Activated CD8-positive, alpha-beta memory T cell treated with anti-CD3 and anti-CD28 coated beads, Interleukin-2, amount 50 U/mL, for 24 hours (primary cell): ENCODE results near the gene KCNK5.
A peak's percentile ranks its signal among the peaks of the same experiment; 100 is the strongest.

ENCODE experiments used
- DNase-seq: peaks from one replicate; pipeline ENCODE4 v3.0.0-alpha.2; 2020; ENCODE audit errors: extremely low read depth

The KCNK5 gene

DNA sequence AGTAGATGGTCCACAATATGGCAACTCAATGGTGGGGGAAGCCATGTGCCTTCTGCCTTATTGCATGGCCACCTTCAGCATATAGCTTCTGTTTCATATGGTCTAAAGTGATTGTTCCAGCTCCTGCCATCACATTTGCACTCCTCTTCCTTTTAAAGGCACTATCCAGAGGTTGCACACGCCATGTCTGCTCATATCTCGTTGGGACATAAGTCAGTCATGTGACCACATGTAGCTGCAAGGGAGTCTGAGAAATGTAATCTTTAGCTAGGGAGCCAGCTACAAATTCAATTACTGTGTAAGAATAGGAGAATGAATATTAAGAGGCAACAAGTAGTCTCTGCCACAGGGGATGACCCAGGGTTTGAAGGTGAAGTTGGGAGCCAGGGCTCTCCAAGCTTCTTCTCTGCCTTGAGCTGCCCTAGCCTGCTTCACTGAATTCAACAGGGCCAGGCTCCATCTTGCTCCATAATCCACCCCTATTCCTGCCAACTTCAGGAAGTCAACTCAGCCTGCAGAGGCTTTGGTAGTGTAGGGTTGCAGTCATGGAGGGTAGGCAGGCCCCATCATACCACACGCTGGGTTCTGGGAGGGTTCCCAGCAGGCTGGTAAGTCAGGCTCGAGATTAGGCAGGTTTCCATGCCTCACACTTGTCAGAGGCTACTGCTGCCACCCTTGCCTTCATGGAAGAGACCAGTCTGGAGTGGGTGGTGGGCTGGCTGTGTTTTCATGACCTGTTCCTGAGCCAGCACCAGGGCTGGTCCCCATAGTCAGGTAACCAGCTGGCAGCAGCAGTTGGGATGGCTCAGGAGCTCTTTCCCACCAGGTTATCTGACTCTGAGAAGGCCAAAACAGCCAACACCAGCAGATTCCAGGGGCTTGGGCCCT is 57.5 kb downstream of the KCNK5 start:
- DNase-seq = no peak

DNA sequence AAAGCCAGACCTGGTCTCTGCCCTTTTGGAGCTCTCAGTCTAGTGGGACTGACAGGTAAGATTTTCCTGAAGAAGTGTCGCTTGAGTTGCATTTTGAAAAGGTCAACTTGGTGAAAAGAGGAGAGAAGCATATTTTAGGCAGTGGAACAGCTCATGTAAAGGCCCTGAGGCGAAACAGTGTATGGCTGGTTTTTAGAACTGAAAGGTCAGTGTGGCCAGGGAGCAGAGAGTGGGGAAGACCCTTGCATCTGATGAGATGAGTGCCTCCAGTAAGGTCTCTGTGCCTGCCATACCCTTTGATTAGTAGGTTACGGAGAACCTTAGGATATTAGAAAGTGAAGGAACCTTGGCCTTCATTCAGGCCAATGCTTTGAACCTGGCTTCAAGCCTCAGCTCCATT is 58.4 kb downstream of the KCNK5 start:
- DNase-seq = no peak

DNA sequence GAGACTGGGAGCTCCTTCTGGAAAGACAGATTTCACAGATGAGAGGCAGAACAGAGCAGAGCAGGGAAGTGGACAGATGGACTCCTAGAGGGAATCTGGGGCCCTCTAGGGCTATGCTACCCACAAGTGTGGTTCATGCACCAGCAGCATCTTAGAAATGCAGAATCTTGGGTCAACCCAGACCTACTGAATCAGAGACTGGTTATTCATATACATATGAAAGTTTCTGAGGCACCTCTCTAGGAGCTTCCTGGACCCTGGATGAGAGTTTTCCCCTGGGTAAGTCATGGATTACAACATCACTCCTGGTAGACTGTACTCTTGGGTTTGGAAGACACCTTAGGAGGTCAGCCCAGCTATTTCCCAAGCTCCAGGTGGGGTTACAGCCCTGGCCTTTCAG is 58.9 kb downstream of the KCNK5 start:
- DNase-seq = no peak

DNA sequence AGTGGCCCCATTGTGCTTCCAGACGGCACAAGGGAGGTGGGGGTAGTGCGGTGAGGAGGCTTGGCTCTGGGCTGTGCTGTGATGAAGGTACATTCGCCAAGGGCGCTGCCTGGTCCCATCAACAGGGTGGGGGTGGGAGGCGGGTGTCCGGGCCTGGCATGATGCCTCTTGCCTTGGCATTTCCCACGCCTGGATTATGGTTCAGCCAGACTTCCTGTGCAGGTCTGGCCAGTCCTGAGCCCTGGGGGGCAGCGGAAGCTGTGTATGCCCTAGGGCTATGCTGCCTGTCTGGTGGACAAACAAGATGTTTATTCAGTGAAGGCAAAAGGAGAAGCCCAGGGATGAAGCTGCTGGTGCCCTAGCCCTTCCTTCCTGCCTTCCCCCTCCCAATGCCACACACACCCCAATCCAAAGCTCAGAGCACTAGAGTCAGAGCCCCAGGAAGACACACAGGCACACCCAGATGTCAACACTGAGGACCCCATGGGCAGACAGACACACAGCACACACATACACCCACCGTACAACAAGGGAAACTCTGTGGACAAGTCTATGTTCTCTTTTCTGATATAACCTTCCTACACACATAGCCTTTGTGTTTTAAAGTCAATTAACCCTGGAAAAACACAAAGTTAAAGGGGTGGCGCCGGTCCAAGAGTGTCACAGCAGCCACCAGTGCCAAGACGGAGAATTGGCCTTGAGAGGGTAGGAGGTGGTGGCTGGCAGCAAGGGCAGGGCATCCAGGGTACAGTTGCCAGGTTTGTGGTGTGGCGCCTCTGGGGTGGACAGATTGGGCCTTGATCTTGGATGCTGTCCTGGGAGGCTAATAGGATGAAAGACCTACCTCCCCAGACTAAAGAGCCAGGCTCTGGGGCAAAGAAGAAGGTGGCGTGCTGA is 59.6 kb downstream of the KCNK5 start:
- DNase-seq = no peak

DNA sequence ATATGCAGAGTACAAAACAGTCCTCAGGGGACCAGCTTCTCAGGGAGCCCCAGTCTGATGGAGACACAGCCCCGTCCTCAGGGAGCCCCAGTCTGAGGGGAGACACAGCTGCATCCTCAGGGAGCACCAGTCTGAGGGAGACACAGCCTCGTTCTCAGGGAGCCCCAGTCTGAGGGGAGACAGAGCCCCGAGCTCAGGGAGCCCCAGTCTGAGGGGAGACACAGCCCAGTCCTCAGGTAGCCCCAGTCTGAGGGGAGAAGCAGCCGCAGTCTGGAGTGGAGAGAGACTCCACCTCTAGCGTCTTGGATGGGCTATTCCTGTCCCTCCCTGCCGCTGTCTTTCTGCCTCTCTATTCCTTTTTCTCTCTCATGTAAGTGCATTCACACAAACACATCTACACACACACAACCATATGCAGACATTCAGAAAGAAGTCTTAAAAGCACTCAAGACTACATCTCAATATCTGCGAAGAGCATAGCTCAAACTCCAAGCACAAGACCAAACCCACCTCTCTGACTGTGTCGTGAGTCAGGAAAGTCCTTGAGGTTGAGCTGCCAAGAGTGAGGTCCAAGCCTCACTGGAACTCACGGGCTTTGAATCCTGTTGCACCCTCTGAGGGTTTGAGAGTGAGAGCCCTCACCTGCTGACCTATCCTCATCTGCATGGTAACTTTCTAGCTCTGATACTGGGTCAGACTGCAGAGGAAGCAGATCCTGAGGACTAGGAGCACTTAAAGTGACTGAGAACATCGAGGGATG is 61.2 kb downstream of the KCNK5 start:
- no peak for DNase-seq

DNA sequence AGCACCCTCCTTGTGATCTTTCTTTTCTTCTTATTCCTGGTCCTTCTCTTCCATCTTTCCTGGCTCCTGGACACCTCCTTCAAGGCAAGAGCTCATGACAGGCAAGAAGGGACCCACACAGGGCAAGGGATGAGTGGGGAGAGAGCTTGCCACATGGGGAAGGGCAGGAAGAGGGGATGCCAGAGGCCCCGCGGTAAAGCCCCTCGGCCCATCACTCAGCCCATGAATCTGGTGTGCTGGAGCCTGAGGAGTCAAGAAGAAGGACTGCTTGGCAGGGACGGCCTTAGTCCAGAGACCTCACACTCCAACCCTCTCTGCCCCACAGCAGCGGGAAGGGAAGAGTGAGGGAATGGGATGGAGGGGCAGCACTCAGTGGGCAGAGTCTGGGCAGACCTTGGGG is 62.0 kb downstream of the KCNK5 start:
- DNase-seq = no peak

DNA sequence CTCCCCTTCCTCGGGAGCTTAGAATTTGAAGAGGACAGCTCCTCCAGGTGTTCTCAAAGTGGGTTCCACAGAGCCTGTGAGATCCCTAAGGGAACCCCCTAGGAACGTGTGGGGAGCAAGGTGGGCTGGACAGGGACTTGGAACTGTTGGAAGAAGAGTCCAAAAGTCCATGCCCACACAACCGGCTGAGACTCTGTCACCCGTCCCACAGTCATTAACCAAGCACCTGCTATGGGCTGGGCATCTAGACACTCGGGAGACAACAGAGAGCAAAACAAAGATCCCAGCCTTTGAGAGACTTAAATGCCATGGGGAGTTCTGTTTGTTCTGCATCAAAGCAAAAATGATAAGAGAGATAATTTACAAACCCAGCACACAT is 62.4 kb downstream of the KCNK5 start:
- no peak for DNase-seq

DNA sequence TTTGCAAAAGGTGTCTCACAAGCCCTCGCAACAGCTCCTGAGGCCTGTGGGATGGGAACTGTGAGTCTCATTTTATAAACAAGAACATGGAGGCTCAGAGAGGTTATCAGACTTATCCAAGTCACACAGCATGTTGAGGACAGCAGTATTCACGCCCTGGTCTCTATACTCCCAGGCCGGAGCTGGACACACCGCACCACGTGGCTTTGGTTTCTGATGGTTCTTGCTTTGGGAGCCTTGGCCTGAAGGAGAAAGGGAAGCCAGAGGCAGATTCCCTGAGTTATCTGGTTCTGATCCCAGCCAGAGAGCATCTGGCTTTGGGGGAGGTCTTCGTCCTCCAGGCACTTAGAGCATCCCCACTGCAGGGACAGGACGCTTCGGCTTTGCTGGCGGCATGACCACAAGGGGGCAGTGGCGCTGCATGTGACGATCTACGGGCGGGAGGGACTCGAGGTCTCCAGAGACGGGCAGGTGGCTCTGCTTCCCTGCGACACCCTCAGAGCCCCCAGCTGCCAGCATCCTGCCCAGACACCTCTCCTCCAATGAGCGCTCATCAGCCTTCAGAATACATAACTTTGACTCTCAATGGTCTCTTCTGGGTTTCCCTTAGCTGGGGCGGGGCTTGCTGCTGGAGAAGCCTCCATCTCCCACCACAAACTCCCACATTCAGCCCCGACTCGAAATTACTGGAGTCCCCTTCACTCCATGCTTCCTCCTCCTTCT is 62.9 kb downstream of the KCNK5 start:
- peak; percentile 73 for DNase-seq

DNA sequence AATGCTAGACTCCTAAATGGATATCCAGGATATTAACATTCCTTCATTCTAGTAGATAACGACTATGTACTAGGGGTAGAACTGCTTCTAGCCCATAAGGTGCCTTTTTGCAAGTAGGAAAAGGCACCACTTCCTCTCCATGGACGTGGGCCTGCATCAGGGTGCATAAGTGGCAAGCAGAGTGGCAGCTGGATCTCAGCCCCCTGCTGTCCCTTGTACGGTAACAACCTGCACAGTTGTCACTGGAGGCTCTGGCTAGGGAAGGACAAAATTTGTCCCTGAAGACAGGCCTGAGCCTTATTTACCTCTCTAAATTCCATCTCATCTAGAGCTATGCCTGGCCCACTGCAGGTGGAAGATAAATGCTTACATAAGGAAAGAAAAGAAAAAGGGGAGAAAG is 71.8 kb downstream of the KCNK5 start:
- no peak for DNase-seq

DNA sequence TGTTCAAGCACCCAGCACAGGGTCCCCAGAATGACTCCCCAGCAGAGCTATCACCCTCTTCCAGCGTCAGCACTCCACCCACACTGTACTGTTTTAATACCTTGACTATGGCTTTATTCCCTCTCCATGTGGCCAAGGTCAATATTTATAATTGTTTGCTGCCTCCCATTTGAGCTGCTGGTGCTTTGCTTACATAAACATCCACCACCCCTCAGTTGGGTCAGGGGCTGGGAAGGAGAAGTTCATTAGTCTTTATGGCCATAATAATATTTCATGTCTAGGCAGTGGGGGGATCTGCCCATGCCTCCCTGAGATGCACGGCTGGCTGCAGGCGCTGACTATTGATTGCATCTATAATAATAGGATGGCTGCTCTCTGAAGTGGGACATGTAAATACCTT is 72.5 kb downstream of the KCNK5 start:
- no peak for DNase-seq

DNA sequence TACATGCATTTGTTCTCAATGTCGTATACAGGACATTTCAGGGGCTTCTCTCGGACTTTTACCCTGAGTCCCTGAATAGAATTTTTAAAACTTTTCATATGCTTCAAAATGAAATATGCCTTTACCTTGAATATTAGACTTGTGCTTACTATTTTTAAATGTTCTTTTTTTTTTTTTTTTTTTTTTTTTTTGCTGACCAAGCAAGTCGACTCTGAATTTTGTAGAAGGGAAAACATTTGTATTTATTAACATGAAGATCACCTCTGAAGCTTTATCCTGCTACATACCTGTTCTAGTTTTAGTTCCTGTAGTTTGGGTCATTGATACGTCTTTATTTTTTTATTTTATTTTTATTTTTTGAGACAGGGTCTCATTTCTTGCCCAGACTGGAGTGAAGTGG is 74.6 kb downstream of the KCNK5 start:
- DNase-seq = no peak

DNA sequence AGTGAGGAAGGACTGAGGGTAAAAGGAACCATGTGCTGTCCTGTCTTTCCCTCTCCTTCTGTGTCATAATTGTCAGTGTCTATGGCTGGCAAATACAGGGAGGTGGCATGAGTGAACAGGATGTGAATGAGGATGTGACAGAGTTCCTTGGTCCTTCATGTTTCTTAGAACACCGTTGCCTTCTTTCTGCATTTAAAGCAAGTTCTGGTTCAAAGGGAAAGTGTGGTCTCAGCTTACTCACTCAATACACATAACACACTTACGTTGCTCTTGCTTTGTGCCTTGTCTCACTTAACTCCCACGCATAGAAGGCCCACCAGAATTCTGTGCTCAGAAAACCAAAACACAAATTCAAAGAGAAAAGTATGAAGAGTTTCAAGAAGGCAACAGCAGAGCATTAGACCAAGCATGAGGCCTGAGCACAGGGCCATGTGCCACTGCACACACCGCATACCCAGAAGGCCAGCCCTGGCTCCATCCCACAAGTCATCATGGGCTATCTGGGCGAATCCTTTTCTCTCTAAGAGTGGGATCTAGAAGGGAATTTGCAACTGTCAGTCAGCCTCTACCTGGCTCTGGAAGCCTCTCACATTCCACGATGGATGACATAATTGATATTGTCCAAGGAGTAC is 75.4 kb downstream of the KCNK5 start:
- DNase-seq = no peak

DNA sequence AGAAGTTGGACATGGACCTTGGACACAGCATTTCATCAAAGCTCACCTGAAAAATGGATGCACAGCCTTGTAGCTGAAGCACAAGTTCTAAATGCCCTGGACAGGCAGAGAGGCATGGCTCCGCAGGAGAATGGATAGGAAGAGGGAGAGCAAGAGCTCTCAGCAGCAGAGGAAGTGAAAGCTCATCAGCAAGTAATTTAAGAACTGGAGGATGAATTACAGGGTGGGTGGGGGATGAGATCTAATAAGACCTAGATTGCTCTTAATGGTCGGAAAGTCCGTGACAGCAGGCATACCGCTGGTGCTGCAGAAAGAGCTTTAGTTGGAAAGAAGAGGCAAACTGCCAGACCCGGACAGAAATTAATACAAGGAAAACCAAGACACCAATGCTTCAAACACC is 77.0 kb downstream of the KCNK5 start:
- DNase-seq = no peak

DNA sequence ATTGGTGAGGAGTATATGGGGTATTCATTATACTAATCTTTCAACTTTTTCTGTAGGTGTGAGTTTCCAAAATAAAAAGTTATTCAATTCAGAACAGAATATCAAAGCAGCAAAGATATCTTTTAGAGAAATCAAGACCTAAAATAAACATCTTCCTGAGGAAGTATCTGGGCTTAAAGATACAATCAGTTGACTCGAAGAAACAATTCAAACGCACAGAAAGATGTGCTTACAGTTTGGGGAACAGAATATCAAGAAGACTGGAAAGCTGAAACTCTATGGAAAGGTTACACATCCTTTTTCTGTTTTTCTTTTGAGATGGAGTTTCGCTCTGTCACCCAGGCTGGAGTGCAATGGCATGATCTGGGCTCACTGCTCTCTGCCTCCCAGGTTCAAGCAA is 78.1 kb downstream of the KCNK5 start:
- no peak for DNase-seq

DNA sequence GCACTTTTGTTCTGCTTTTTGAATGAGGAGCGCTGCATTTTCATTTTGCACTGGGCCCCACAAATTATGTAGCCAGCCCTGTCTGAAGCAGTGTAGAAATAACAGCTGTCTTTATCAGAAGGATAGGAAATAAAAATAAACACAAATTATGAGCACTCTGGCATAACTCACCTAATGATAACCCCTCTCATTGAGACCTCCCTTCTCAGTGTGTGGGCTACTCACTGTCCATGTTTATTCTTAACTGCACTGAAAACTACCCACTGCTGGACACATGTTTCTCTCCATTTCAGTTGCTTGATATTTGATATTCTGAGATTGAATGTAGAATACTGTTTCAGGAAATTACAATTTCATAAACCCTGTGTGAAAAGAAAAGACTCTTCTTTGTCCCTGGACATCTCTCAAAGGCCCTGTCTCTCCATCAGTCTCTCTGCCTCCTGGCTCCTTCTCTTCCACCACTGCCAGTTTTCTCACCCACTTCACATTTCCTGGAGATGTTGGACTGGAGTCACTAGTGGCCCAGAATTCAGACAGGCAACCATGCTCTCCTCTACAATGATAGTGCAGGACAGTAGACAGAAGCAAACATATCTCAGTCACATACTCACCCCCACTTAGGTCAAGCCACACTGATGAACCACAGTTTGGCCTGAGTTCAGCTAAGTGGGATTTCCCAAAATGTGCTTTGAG is 84.6 kb downstream of the KCNK5 start:
- DNase-seq = no peak

DNA sequence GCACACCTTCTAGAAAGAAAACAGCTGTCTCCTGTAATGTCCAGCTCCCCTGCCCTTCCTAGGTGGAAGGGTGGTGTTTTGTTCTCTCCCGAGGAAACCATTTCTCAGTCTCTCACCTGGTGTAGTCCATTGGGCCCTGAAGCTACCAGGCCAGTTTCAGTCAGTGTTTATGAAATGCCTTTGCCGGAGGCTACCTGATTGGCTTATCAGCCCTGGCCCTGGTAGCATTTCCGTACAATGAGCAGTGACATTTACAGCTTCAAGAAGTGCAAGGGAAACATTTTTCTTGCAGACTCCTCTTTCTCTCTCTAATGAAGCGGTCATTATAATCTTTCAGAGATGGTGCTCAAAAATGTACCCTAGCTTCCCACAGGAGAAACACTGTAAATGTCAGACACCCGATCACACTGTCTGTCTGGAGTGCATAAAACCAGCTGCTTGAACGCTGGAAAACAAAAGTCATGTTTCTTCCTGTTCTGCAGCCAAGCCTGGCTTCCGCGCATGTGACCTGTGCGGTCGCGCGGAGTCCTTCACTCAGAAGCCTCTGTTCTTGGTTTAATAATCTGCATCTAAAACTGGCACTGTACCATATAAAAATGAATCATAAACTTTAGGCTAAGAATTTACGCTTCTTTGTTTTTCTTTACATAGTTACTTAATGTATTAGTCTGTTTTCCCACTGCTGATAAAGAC is 85.9 kb downstream of the KCNK5 start:
- no peak for DNase-seq

DNA sequence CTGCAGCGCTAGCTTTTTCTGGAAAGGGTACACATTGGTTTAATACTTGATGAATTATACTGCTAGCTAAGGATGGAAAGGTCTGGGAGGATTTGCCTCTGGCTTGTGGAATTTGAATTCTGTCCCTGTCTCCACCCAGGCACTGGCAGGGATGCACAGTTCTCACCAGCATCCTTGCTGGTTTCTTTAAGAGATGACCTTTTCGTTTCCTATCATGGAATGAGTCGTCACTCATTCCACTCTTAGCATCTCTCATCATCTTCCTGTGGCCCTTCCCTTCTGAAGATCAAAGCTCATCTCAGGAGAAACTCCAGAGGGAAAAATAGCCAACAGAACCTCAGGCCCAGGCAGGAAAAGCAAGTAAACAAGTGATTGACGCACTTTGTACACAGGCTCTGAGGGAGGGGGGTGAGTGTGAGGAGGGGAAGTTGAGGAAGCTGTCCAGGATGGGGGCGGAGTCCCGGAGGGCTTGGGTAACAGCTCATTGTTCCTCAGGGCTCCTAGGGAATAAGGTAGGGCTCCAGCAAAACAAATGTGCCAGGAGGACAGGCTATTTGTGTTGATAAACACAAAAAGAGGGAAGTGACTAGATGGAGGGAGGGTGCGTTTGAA is 88.6 kb downstream of the KCNK5 start:
- DNase-seq = no peak
